Mucosa of gallbladder (tissue), 1 donor: ENCODE results near the gene BPIFA2. TPM values are rescaled to one million over a fixed set of nuclear protein-coding genes. Genes with fewer than 3 reads are reported as not detected.

Source experiments
- DNase-seq: peaks from one replicate; pipeline ENCODE4 v3.0.0-alpha.2; 2020; ENCODE audit warnings: low spot score
- total RNA-seq: library from RNA; stranded (reverse); gene quantifications from one replicate; pipeline ENCODE4 v1.2.1, GENCODE V29; 2021
- donor health status: DM: no; HTN: no; CAD: no.

BPIFA2 gene
- total RNA-seq, 1 donor from 2014 or later: not detected

DNA sequence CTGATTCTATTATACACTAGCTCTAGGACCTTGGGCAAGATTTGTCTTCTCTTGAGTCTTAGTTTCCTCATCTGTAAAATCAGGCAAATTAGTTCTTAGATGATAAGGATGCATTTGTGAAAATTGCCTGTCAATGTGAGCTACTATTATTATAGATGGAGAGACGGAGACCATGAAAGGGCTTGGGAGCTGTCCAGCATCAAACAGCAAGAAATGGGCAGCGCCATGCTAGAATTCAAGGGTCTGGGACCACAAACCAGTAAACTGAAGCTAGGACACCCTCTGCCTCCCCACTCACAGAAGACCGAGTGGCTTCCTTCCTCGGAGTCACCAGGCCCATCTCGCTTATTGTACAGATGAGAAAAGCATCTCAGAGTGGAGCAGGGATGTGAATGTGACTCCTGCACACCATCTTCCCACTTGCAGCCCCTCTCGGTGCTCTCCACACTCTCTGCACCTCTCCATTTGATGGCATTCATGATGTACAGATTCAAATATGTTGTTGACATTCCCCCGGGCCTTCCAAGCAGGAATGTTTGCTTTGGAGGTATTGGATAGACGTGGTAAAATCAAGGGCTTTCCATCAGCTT lies 25.0 kb downstream of the BPIFA2 start:
- no peak for DNase-seq

DNA sequence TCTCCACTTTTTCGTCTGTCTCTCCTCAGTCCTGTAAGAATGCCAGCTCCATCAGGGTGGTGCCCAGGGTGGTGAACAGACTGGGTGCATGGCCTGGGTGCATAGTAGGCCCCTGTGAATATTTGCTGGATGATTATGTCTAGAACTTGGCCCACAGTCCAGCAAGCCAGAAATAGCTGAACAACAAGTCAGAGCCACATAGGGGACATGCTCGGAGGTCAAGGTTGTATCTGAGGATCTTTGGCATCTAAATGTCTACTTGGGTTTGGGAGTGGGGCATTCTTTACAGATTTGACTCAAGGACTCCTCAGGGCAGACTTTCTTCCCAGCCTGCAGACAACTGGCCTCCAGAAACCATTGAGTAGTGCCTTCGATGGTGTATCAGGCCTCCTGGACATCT lies 31.1 kb downstream of the BPIFA2 start:
- DNase-seq: no peak

DNA sequence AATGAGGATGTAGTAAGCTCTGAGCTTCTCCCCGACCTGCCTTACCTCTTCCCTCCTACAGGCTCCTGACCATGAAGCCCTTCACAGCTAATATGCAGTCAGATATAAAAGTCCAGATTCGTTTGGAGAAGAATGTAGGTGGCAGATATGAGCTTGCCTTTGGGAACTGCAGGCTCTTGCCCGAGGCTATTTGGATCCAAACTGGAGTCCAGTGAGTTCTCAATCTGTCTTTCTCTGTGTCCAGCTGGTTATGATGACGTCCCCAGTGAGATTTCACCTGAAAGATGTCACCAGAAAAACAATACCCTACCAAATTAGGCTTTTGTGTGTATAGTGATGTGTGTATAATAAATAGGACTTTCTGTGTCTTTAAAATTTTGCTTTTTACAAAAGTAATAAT lies 34.5 kb downstream of the BPIFA2 start:
- no peak for DNase-seq

DNA sequence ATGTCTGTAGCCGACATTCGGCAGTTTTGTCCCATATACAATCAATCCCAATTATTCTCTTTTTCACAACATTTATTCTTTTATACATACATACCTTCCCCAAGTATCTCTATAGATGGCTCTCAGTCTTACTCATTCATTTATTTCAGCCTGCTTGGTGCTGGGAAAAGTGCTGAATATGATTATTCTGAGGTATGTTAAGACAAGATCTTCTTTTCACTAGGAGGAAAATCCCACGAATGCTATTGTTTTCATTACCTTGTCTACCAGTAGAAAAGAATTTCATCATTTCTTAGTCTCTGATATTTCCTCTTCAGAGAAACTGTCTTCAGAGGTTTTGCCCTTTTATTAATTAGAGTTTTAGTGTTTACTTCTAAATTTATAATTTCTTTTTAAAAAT lies 35.5 kb downstream of the BPIFA2 start:
- DNase-seq: no peak

DNA sequence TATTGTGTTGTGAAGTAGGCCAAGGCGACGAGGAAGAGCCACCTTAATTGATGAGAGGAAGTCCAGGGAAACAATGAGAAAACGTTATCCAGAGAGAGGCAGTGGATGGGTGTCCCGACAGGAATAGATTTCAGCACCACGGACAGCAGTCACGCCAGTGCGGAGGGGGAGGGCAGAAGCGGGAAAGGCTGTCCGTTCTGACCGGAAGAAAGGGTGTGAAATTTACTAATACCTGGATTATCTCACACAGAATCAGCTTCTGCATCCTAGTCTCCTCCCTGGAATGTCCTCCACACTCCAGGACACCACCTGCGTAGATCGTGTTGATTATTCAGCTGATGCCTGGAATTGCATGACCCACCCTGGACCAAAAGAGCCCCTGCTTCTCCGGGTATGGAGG lies 41.8 kb downstream of the BPIFA2 start:
- peak; percentile 71 for DNase-seq

DNA sequence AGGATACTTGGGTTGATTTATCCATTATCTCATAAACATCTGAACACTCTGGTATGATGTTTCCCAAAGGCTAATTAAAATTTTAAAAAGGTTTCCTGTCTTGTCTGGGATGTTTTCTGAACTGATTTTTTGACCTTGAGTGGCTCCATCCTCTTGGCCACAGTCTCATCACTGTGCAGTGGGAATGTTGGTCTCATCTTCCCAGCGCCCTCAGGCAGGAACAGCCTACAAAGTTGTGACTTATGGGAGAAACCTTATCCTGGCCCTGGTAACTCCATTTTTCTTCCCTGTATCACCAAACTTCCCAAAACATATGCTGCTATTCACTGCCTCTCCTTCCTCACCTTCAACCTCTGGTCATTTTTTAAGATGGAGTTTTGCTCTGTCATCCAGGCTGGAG lies 42.4 kb downstream of the BPIFA2 start:
- no peak for DNase-seq

DNA sequence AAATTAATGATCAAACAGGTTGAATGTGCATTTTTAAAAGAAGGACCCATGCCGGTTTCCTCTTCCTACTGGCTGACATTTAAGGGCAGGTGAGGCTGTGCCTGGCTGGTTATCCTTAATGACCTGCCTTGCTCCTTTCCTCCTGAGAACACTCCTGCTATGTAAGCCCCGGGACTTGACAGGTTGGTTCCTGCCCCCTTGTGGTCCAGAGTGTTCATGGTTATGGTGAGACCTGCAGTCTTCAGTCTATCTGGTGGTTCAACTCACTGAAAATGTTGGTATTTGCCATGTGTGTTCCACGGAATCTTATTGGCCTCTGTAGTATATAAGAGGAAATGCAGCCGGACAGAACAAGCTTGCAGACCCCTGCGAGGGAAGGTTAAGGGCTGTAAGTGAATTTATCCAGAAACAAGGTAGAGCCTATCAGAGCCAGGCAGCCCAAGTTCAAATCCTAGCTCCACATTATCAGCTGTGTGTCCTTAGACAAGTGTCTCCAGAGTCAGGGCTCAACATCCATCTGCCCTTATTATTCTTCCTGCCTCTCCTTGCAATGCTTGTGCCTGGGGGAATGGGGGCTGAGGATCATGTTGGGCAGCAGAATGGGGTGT lies 44.0 kb downstream of the BPIFA2 start:
- DNase-seq: peak; percentile 42

DNA sequence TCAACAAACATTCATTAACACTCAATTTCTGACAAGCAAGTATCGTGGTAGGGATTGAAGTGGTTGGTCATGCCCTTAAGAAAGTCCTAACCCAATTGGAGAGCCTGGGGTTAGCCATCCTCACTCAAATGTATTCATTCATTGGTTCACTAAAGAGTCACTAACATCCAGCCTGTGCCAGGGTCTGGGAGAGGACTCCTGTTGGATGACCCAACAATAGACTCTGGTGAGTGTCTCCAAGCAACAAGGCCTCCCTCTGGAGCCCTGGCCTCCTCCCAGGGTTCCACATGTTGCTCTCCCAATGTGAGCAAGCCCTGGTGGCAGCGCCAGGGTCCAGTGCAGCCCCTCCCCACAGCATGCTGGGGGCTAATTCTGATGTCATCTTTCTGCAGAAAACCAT lies 49.1 kb downstream of the BPIFA2 start, which contains the start of gene BPIFA3:
BPIFA3 (plus strand) TSS at position 301 of the 400 bp plus-strand sequence. CDS start 185 bp downstream, outside the sequence.
- no peak for DNase-seq

DNA sequence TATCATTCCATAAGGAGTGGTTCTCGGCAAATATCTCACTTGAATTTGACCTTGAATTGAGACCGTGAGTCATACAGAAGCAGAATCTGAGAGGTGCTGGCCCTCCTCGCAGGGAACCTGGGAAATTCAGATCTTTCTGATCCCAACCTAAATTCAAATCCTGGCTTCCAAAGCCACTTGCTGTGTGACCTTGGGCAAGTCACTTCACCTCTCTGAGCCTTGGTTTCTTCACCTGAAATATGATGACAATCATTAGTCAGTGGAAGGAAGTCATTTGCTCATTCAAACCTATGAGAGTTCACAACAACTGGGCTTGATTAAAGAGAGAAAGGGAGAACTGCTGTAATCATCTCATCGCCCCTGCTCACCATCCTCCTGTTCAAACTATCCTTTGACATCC lies 56.4 kb downstream of the BPIFA2 start:
- no peak for DNase-seq

DNA sequence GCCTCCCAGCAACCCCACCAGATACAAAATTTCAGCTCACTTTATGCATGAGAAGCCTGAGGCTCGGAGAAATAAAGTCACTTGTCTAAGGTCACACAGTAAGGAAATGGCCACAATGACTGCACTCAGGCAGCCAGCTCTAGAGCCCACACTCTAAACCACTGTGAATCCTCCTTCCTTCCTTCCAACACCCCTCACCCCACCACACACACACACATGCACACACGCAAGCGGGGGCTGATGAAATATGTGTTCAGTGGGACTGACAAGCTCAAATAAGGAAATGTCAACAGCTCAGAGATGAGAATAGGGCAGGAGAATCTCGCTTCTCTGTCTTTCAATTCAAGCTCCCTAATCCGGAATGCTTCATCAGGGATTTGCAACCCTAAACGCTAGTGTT lies 61.9 kb downstream of the BPIFA2 start:
- no peak for DNase-seq

Other genes starting within 250 kb of the BPIFA2 start
- not detected for gene SUN5, start 163.7 kb upstream of the BPIFA2 start, total RNA-seq
- gene BPIFB2, start 160.5 kb upstream of the BPIFA2 start, total RNA-seq: 0.17 TPM
- gene BPIFB6, start 136.5 kb upstream of the BPIFA2 start, total RNA-seq: not detected
- not detected for gene BPIFB3, start 114.3 kb upstream of the BPIFA2 start, total RNA-seq
- gene BPIFB4, start 88.5 kb upstream of the BPIFA2 start, total RNA-seq: not detected
- gene BPIFA3, start 49.2 kb downstream of the BPIFA2 start, total RNA-seq: not detected
- not detected for gene BPIFA1, start 67.8 kb downstream of the BPIFA2 start, total RNA-seq
- gene BPIFB1, start 115.1 kb downstream of the BPIFA2 start, total RNA-seq: 0.78 TPM
- gene CDK5RAP1, start 233.4 kb downstream of the BPIFA2 start, total RNA-seq: 18.7 TPM